HG03575 (cell line): ENCODE measurements around the gene DOLK.
"Not testable (repeated sequence)": the region's sequence is repeated elsewhere in the genome, so short reads cannot be mapped to it uniquely, and the experiment has no call there.

Experiments used
- ATAC-seq: cut with Tn5 transposase; IDR thresholded peaks from one replicate; pipeline ENCODE4 v1.9.1; 2021; ENCODE audit not compliant: unreplicated experiment, insufficient number of reproducible peaks, low FRiP score; ENCODE audit errors: extremely low read depth

DOLK gene

GRCh38 chr9:128947527-128948301 is at the start of gene DOLK, which contains the start of gene NUP188:
Gene DOLK (minus strand): TSS chr9:128947603. CDS start chr9:128947303, 300 bp downstream.
Gene NUP188 (plus strand): TSS chr9:128947699. CDS start chr9:128947720, 21 bp downstream.
- no peak for ATAC-seq

GRCh38 chr9:128995791-128996190 is 48.4 kb upstream of the DOLK start:
- ATAC-seq, result no peak

DNA sequence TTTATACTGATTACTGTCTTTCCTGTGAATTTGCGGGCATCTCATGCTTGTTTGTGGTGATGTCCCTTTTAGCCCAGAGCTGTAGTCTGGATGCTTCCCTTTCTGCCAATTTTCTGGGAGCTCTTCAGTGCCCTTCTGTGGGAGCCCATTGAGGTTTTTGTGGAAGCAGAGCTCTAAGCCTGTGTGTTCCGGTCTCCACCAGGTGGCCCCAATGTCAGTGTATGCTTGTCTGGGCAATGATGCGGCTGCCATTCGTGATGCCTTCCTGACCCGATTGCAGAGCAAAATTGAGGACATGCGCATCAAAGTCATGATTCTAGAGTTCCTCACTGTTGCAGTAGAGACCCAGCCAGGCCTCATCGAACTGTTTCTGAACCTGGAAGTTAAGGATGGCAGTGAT is 45.6 kb upstream of the DOLK start:
- no peak for ATAC-seq

DNA sequence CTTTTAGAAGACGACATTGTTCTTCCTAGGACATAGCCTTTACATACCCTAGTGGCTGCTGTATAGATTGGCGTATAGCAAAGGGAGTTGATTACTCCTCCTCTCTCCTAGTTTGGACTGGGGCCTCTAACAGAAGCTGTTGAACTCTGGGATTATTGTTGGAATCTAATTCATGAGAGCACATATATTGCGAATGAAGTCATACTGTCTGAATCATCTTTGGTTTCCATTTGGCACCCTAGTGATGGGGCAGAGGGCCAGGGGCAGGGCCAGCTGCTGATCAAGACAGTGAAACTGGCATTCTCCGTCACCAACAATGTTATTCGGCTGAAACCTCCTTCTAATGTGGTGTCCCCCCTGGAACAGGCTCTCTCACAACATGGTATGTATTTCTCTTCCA is 40.4 kb upstream of the DOLK start:
- no peak for ATAC-seq

DNA sequence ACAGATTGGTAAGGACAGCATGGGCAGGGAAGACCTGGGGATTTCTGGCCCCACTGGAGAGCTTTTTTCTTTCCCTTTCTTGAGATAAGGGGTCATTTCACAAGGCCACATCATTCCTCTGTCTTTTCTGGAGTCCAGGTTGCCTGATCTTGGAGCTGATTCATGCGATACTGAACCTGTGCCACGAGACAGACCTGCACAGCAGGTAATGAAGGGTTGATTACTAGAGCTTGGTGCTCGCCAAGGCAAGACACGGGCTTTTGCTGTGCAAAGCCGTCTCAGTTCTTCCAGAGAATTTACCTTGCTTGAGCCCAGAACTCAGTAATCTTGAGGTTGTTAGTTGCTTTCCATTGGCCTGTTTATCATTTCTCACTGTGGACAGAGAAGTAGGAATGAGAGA is 39.3 kb upstream of the DOLK start:
- ATAC-seq, result no peak

GRCh38 chr9:128983536-128983935 is 36.1 kb upstream of the DOLK start:
- no peak for ATAC-seq

- ATAC-seq, result no peak
Measured at GRCh38 chr9:128979111-128979510, 31.7 kb upstream of the DOLK start.

- ATAC-seq, result no peak
Measured at GRCh38 chr9:128972956-128973355, 25.6 kb upstream of the DOLK start.

GRCh38 chr9:128969491-128969890 is 22.1 kb upstream of the DOLK start:
- ATAC-seq, result no peak

DNA sequence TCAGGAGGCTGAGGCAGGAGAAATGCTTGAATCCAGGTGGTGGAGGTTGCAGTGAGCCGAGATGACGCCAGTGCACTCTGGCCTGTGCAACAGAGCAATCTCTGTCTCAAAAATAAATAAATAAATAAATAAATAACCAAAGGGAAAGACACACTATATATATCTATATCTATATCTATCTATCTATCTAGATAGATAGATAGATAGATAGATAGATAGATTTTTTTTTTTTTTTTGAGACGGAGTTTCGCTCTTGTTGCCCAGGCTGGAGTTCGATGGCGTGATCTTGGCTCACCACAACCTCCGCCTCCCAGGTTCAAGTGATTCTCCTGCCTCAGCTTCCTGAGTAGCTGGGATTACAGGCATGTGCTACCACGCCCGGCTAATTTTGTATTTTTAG is 14.0 kb upstream of the DOLK start:
- not testable (repeated sequence) for ATAC-seq

GRCh38 chr9:128947277-128947526 is 201 bp downstream of the DOLK start:
- ATAC-seq, result no peak

DNA sequence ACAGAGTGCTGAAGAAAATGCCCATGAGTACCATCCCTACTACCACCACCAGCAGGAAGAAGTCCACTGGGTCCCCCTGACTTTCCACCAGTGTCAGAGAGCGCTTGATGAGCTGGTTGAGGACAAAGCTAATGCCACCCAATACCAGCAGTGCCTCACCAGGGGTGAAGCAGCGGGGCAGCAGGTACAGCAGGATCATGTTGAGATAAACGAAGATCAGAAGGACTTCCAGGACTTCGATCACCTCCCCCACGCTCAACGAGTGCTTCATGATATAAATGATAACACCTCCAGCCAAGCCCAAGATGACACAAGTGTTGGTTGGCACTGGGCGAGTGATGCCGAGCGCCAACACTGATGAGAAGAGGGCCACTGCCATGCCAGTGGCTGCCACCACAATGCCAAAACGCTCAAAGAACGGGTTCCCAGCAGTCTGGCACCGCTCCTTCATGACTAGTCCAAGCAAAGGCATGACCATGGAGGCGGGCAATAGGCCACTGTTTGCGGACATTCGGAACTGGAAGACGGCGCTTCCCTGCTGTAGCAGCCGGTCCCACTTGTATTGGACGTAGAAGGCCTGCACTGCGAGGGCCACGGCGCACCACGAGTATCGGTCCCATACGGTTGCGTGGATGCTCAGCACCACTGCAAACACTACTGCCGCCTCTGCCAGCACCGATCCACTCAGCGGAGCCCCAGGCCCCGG is 679 bp downstream of the DOLK start:
- ATAC-seq, result no peak

DNA sequence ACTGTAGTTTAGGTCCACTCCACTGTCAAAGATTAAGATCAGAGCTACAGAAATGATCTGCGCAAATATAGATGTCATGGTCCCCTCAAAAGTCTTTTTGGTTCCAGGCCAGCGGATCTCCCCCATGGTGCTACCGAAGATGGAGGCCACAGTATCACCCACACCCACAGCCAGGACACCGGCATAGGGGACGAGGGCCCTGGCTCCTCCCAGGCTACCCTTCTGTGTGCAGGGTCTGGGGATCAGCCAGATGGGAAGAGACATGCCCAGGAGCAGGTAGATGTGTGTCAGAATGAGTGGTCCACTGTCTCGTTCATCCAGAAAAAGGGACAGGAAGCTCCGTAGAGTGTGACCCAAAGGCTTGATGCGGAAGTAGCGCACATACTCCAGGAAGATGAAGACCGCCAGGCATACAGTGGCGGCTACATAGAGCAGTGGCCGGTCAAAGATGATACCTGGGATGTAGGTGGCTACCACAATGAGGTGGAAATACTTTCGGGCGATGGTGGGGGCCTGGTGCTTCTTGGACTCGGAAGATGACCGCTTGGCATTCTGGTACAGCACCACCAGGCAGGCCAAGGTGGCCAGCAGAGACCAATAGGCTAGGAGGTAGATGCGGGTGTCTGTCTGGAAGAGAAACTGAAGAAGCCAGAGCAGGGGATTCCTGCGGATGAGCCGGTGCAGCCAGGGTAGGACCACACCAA is 1.5 kb downstream of the DOLK start:
- ATAC-seq, result no peak

DNA sequence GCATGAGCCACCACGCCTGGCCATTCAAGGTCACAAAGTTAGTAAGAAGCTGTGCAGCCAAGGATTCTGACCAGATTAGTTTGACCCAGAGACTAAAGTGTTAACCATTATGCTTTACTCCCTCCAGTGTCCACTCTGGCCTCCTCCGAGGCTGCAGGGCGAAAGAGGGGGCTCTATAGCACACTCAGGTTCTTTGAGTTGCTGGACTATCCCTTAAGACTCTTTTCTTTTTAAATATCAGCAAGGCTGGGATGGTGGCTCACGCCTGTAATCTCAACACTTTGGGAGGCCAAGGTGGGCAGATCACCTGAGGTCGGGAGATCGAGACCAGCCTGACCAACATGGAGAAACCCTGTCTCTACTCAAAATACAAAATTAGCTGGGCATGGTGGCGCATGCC is 2.4 kb downstream of the DOLK start:
- not testable (repeated sequence) for ATAC-seq

GRCh38 chr9:128943832-128944620 is 3.4 kb downstream of the DOLK start:
- ATAC-seq, result no peak

DNA sequence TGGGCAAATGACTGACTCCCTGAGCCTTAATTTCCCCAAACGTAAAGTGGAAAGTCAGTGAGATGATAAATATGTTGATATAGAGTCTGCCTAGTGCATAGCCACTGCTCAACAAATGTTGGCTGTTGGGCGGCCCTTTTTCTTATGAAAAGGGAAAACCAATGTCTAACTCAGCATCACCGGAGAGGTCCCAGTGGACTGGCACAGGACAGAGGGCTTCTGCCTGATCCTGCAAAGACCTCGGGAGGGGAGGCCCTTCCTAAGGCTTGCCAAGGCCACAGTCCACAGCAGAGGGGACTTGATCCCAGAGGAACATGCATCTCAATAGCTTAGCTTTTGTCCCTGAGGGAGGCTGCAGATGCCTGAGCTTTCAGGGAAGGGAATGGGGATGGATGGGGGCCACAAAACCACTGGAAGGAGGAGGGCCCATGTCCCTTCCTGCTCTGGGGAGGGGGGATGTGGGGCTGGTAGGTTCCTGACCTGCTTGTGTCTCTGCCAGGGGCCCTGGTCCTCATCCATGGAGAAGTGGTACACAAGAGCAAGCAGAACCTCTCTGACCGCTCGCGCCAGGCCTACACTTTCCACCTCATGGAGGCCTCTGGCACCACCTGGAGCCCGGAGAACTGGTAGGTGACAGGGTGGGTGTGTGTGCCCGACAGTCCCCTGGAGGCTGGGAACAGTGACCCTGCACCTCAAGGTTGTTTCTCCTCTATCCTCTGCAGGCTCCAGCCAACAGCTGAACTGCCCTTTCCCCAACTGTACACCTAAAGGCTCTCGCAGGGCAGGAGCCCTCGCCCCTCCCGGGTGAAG is 6.3 kb downstream of the DOLK start:
- ATAC-seq, result no peak

DNA sequence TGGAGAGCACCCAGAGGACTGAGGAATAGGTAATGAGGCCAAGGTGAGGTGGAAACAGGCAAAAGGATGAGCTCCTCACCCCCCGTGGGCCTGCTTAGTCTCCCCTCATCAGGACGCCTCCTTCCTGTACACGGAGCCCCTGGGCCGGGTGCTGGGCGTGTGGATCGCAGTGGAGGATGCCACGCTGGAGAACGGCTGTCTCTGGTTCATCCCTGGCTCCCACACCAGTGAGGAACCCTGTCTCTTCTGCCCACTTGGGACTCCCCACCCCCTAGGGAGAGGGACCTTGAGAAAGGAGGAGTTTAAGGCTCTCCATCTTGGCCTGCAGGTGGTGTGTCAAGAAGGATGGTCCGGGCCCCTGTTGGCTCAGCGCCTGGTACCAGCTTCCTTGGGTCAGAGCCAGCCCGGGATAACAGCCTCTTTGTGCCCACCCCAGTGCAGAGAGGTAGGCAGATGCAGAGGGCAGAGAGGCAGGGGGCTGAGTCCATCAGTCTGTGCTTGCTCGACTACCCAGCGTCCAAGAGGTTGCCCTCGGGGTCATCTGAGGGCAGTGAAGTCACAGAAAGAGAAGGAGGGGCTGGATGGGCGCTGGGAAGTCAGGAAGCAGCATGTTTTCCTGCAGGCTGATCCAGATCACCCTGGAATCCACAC is 7.0 kb downstream of the DOLK start:
- no peak for ATAC-seq
